ENCODE data around the gene MYLK.
"Not testable (repeated sequence)": the region's sequence is repeated elsewhere in the genome, so short reads cannot be mapped to it uniquely, and the experiment has no call there.

MYLK gene

DNA sequence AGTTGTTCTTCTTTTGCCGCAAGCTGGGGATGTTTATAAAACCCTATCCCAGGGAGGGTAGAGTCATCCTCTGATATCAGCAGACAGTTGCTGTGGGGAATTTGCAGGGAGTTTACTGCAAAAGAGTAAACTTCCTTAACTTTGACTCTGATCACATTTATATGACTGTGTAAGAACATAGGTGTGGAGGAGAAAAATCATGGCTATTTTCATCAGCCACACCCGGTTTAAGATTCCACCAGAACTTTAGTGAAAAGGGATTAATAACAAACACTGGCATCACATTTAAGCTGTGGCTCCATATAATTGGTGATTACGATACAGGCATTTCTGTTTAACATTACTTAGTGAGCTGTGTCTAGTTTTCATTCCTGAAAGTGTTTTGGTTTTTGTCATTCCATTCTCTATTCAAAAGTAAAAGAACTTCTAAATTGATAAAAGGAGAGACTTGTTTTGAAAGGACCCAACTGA, 143.1 kb downstream of the MYLK start:
- DNase-seq (ENCODE audit: low spot score) = no peak
- TF ChIP-seq, protein P1, sequence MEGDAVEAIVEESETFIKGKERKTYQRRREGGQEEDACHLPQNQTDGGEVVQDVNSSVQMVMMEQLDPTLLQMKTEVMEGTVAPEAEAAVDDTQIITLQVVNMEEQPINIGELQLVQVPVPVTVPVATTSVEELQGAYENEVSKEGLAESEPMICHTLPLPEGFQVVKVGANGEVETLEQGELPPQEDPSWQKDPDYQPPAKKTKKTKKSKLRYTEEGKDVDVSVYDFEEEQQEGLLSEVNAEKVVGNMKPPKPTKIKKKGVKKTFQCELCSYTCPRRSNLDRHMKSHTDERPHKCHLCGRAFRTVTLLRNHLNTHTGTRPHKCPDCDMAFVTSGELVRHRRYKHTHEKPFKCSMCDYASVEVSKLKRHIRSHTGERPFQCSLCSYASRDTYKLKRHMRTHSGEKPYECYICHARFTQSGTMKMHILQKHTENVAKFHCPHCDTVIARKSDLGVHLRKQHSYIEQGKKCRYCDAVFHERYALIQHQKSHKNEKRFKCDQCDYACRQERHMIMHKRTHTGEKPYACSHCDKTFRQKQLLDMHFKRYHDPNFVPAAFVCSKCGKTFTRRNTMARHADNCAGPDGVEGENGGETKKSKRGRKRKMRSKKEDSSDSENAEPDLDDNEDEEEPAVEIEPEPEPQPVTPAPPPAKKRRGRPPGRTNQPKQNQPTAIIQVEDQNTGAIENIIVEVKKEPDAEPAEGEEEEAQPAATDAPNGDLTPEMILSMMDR (IDR thresholded peaks at IDR 0.05; ENCODE audit: extremely low read depth, missing control alignments) = no peak

DNA sequence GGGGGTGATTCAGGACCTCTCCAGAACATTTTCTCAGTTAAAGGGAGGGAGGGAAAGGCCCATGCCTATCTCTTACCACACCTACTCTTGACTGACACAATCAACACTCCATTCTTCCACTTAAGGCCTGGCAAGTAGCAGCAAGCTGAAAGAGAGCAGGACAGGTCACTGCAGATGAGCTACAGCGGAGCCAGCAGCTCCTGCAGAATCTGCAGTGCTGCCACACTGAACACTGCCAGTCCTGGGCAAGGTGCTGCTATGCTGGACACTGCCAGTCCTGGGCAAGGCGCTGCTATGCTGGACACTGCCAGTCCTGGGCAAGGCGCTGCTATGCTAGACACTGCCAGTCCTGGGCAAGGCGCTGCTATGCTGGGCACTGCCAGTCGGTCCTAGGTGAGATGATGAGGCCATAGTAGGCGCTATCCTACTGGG, 143.7 kb downstream of the MYLK start:
- TF ChIP-seq, protein P1 (IDR thresholded peaks at IDR 0.05; ENCODE audit: extremely low read depth, missing control alignments) = no peak
- DNase-seq (ENCODE audit: low spot score) = no peak

DNA sequence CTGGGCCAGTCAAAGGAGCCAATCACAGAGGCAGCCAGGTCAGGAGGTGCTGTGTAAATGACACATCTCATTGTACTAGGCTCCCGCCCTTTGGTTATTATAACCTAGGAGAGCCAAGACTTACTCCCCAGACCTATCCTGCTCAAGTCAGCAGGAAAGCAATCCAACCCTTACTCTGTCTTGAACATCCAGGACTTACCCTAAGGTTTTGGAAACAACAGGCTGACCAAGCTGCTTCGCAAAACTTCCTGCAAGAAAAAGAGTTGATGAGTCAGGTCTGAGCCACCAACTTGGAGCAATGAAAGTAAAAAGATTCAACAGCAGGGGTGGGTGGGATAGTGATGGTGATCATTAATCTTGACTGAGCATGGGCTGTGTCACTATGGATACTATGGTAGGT, 144.4 kb downstream of the MYLK start:
- TF ChIP-seq, protein P1 (IDR thresholded peaks at IDR 0.05; ENCODE audit: extremely low read depth, missing control alignments) = no peak
- no peak for DNase-seq (ENCODE audit: low spot score)

DNA sequence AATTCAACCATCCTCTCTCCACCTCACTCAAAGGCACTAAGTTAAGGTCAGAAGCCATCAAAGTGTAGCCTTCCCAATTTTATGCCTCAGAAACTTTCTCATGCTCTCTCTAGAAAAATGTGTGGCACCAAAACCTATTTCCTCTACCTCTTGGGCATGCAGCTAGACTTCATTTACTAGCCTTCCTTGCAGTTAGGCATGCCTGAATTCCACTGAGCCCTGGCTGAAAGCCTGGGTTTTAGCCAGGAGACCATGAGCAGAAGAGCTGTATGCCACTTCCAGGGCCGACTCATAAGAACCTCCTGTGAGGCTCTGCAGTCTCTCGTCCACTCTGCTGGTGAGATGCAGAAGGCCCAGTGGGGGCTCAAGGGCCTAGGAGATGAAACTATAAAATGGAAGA, 145.0 kb downstream of the MYLK start:
- DNase-seq (ENCODE audit: low spot score) = no peak
- TF ChIP-seq, protein P1 (IDR thresholded peaks at IDR 0.05; ENCODE audit: extremely low read depth, missing control alignments) = no peak

DNA sequence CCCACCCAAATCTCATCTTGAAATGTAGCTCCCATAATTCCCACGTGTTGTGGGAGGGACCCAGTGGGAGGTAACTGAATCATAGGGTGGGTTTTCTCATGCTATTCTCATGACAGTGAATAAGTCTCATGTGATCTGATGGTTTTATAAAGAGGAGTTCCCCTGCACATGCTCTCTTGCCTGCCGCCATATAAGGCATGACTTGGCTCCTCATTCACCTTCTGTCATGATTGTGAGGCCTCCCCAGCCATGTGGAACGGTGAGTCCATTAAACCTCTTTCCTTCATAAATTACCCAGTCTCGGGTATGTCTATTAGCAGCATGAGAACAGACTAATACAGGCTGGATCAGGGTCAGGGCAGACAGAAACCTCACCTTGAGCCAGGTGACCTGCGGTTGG, 145.6 kb downstream of the MYLK start:
- DNase-seq (ENCODE audit: low spot score) = not testable (repeated sequence)

DNA sequence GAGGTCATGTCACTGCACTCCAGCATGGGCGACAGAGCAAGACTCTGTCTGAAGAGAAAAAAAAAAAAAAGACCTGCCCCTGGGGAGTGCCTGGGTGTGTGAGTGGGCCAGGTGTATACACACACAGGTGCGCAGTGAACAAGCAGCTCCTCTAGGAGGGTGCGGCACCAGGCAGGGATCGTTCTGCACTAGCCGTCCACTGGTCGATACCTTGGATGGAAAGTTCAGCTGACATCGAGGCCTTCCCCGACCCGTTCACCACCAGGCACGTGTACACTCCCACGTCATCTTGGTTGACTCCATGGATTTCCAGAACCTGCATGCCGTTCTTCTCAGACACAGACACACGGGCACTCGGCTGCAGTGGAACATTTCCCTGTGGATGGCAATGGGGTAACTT, 147.0 kb downstream of the MYLK start:
- no peak for DNase-seq (ENCODE audit: low spot score)
- TF ChIP-seq, protein P1 (IDR thresholded peaks at IDR 0.05; ENCODE audit: extremely low read depth, missing control alignments) = no peak

DNA sequence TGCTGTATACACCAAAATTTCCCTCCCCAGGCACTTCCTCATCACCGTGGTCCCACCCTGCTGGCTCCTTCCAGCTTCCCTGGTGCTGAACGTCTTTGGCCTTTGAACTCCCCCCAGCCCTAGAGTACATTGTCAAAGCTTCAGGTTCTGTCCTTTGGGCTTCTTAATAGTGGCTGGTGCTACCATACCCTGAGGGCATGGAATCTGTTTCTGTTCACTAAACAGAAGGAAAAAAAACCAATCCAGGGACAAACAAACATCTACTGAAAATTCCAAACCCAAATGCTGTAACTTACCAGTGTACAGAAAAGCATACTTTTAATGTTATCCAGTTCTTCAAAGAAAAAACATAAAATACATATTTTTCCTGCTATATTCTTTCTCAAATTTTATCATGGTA, 148.7 kb downstream of the MYLK start:
- DNase-seq (ENCODE audit: low spot score) = no peak
- TF ChIP-seq, protein P1 (IDR thresholded peaks at IDR 0.05; ENCODE audit: extremely low read depth, missing control alignments) = no peak

DNA sequence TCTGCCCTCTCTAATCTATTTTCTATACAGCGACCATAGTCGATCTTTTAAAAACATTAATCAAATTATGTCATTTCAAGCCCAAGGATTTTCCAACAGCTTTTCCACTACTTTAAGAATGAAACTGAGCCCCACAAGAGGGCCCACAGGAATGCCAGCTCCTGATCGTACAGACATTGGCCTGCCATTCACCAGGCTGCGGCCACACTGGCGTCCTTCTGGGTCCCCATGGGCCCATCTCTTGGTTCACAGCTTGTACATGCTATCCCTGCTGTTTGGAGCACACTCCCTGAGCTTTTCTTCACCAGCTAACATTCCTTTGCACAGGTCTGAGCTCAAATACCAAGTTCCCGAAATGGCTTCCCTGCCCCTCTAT, 149.6 kb downstream of the MYLK start:
- DNase-seq (ENCODE audit: low spot score) = no peak
- TF ChIP-seq, protein P1 (IDR thresholded peaks at IDR 0.05; ENCODE audit: extremely low read depth, missing control alignments) = no peak

Measured in GM20000 (cell line).